Ovary (tissue), 1 donor: ENCODE measurements around the gene FBXL19.

Experiments
- EP300 ChIP-seq: sonication (generic); formaldehyde crosslinking; IDR thresholded peaks from one replicate; pipeline ENCODE4 v1.6.1; 2017; ENCODE audit warnings: antibody characterized with exemption
- POLR2A ChIP-seq: fragments of 450-650 bp; IDR thresholded peaks from one replicate; pipeline ENCODE4 v1.6.1; 2017; ENCODE audit warnings: antibody characterized with exemption, mild to moderate bottlenecking, moderate library complexity

DNA sequence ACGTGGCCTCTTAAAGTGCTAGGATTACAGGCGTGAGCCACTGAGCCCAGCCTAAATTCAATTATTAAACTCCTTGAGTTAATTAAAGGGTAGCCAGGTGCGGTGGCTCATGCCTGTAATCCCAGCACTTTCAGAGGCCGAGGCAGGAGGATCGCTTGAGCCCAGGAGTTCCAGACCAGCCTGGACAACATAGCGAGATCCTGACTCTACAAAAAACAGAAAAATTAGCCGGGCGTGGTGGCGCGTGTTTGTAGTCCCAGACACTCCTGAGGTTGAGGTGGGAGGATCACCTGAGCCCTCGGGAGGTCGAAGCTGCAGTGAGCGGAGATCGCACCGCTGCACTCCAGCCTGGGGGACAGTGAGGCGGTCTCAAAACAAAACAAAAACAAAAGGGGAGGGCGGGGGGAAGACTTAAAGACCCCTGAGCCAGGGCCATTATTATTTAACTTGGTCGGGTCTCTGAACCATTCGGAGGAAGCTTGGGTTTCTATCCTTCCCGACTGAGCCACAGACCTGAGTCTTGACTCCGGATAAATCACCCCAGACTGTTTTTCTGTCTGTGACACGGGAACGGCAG lies 49.0 kb upstream of the FBXL19 start:
- TF ChIP-seq POLR2A, result no peak
- no peak for TF ChIP-seq EP300
